Measurements from ENCODE around the gene HECW1. TPM values are rescaled to one million over a fixed set of nuclear protein-coding genes. Genes with fewer than 3 reads are reported as not detected.

Gene HECW1
- total RNA-seq, 3 donors from 2014 or later (not counting 1 experiment from before 2014, with no cell fraction given), result not detected

- Histone ChIP-seq H3K4me1 (ENCODE audit: control insufficient read depth, insufficient read depth, low read length) (peaks cover 4% of the 10 kb centered on the region), H3K27ac (ENCODE audit: low read length) (no peak overlapping the region), H3K4me3 (ENCODE audit: low read length) (no peak overlapping the region), H3K27me3 (ENCODE audit: control insufficient read depth, insufficient read depth, low read length) (peaks cover 23% of the 10 kb centered on the region), H3K9me3 (ENCODE audit: control insufficient read depth, insufficient read depth, low read length) (no peaks in the 10 kb centered on the region), H3K36me3 (ENCODE audit: control insufficient read depth, insufficient read depth, low read length) (no peaks in the 10 kb centered on the region)
- no peaks in the 10 kb centered on the region for H3K9me3 Mint-ChIP-seq
- no peak for TF ChIP-seq CTCF (IDR thresholded peaks at IDR 0.05)
- no peaks in the 10 kb centered on the region for H3K36me3 Mint-ChIP-seq
- H3K27me3 Mint-ChIP-seq (ENCODE audit: low read depth in 2 of 2), result peaks cover 38 to 55% of the 10 kb centered on the region in 2 donors
- H3K4me1 Mint-ChIP-seq, result no peaks in the 10 kb centered on the region
- H3K4me3 Mint-ChIP-seq, result no peak overlapping the region
- 47% methylated on average over 1 of the region's 1 CpG for WGBS (ENCODE audit: insufficient coverage)
- no peak for ATAC-seq
- intact Hi-C loops (cut with micrococcal nuclease), result no loop called here
- DNase-seq, result no peak
- no peak overlapping the region for H3K27ac Mint-ChIP-seq
These were observed 4.6 kb downstream of the HECW1 start for GRCh38 chr7:43117095-43117494.

- Mint-ChIP-seq H3K4me3 (no peak overlapping the region), H3K9me3 (no peaks in the 10 kb centered on the region), H3K27ac (no peak overlapping the region), H3K4me1 (no peaks in the 10 kb centered on the region), H3K36me3 (no peaks in the 10 kb centered on the region), H3K27me3 (ENCODE audit: low read depth in 2 of 2) (peaks cover 33 to 52% of the 10 kb centered on the region in 2 donors)
- TF ChIP-seq CTCF (IDR thresholded peaks at IDR 0.05), result no peak
- DNase-seq (no peak), ATAC-seq (no peak)
- peaks cover 4% of the 10 kb centered on the region for H3K4me1 ChIP-seq (ENCODE audit: control insufficient read depth, insufficient read depth, low read length)
- 89% methylated on average over 3 of the region's 4 CpGs for WGBS (ENCODE audit: insufficient coverage)
- no peak overlapping the region for H3K4me3 ChIP-seq (ENCODE audit: low read length)
- H3K9me3 ChIP-seq (ENCODE audit: control insufficient read depth, insufficient read depth, low read length), result no peaks in the 10 kb centered on the region
- H3K27me3 ChIP-seq (ENCODE audit: control insufficient read depth, insufficient read depth, low read length), result peaks cover 23% of the 10 kb centered on the region
- no peaks in the 10 kb centered on the region for H3K36me3 ChIP-seq (ENCODE audit: control insufficient read depth, insufficient read depth, low read length)
- H3K27ac ChIP-seq (ENCODE audit: low read length), result no peak overlapping the region
- intact Hi-C loops (cut with micrococcal nuclease), result no loop called here
These were observed 5.4 kb downstream of the HECW1 start for GRCh38 chr7:43117861-43118260.

GRCh38 chr7:43118313-43118712 is 5.9 kb downstream of the HECW1 start:
- Mint-ChIP-seq H3K4me1 (no peaks in the 10 kb centered on the region), H3K4me3 (no peak overlapping the region), H3K9me3 (no peaks in the 10 kb centered on the region), H3K36me3 (no peaks in the 10 kb centered on the region), H3K27me3 (ENCODE audit: low read depth in 2 of 2) (peaks cover 33 to 52% of the 10 kb centered on the region in 2 donors), H3K27ac (no peak overlapping the region)
- intact Hi-C loops (cut with micrococcal nuclease), result no loop called here
- 67% methylated on average over 2 of the region's 4 CpGs for WGBS (ENCODE audit: insufficient coverage)
- Histone ChIP-seq H3K9me3 (ENCODE audit: control insufficient read depth, insufficient read depth, low read length) (no peaks in the 10 kb centered on the region), H3K27me3 (ENCODE audit: control insufficient read depth, insufficient read depth, low read length) (peaks cover 23% of the 10 kb centered on the region), H3K36me3 (ENCODE audit: control insufficient read depth, insufficient read depth, low read length) (no peaks in the 10 kb centered on the region), H3K4me3 (ENCODE audit: low read length) (no peak overlapping the region), H3K4me1 (ENCODE audit: control insufficient read depth, insufficient read depth, low read length) (peaks cover 1% of the 10 kb centered on the region), H3K27ac (ENCODE audit: low read length) (no peak overlapping the region)
- no peak for TF ChIP-seq CTCF (IDR thresholded peaks at IDR 0.05)
- no peak for ATAC-seq
- no peak for DNase-seq

- Histone ChIP-seq H3K36me3 (ENCODE audit: control insufficient read depth, insufficient read depth, low read length) (no peaks in the 10 kb centered on the region), H3K27ac (ENCODE audit: low read length) (no peak overlapping the region), H3K27me3 (ENCODE audit: control insufficient read depth, insufficient read depth, low read length) (peaks cover 14% of the 10 kb centered on the region), H3K4me3 (ENCODE audit: low read length) (no peak overlapping the region), H3K9me3 (ENCODE audit: control insufficient read depth, insufficient read depth, low read length) (no peaks in the 10 kb centered on the region), H3K4me1 (ENCODE audit: control insufficient read depth, insufficient read depth, low read length) (no peaks in the 10 kb centered on the region)
- WGBS (ENCODE audit: insufficient coverage), result 69% methylated on average over 12 of the region's 12 CpGs
- no peaks in the 10 kb centered on the region for H3K4me1 Mint-ChIP-seq
- TF ChIP-seq CTCF (IDR thresholded peaks at IDR 0.05), result no peak
- H3K9me3 Mint-ChIP-seq, result no peaks in the 10 kb centered on the region
- ATAC-seq (no peak), DNase-seq (no peak)
- no peak overlapping the region for H3K4me3 Mint-ChIP-seq
- intact Hi-C loops (cut with micrococcal nuclease), result no loop called here
- no peaks in the 10 kb centered on the region for H3K36me3 Mint-ChIP-seq
- H3K27ac Mint-ChIP-seq, result no peak overlapping the region
- peaks cover 28 to 43% of the 10 kb centered on the region in 2 donors for H3K27me3 Mint-ChIP-seq (ENCODE audit: low read depth in 2 of 2)
These were observed 7.1 kb downstream of the HECW1 start for GRCh38 chr7:43119371-43120075.

Measured in natural killer cell (primary cell).